Stimulated activated CD4-positive, alpha-beta T cell treated with anti-CD3 and anti-CD28 coated beads, Interleukin-4, amount 100 ng/mL, for 4 hours (primary cell): ENCODE data around the gene FAM53A.
A peak's percentile ranks its signal among the peaks of the same experiment; 100 is the strongest.

ENCODE experiments used
- DNase-seq, 2 experiments: peaks; one replicate each; pipeline ENCODE4 v3.0.0-alpha.2; 2020

FAM53A gene

GRCh38 chr4:1683736-1684505 lies at the start of gene FAM53A:
FAM53A (minus strand) TSS chr4:1684313; CDS start chr4:1668741, 15,572 bp downstream.
- peak; percentile 23 to 88 for DNase-seq

- DNase-seq: no peak
These were observed 48.8 kb upstream of the FAM53A start for GRCh38 chr4:1732911-1733310.

- DNase-seq: no peak
These were observed 47.1 kb upstream of the FAM53A start for GRCh38 chr4:1731180-1731579.

- DNase-seq: no peak
These were observed 46.5 kb upstream of the FAM53A start for GRCh38 chr4:1730532-1731135.

GRCh38 chr4:1728061-1728980 lies 44.2 kb upstream of the FAM53A start:
- DNase-seq: no peak

- no peak for DNase-seq
These were observed 43.3 kb upstream of the FAM53A start for GRCh38 chr4:1727117-1728031.

GRCh38 chr4:1726146-1726934 lies 42.2 kb upstream of the FAM53A start:
- peak; percentile 80 to 88 for DNase-seq

GRCh38 chr4:1725521-1725920 lies 41.4 kb upstream of the FAM53A start:
- no peak for DNase-seq

GRCh38 chr4:1723131-1723801 lies 39.2 kb upstream of the FAM53A start:
- peak; percentile 51 to 56 for DNase-seq

GRCh38 chr4:1722551-1723118 lies 38.5 kb upstream of the FAM53A start:
- no peak for DNase-seq

- DNase-seq: no peak
These were observed 37.8 kb upstream of the FAM53A start for GRCh38 chr4:1721666-1722550.

- peak; percentile 90 to 95 for DNase-seq
These were observed 37.0 kb upstream of the FAM53A start, which contains the start of the genes TACC3 and TMEM129 for GRCh38 chr4:1721003-1721665. TACC3 (plus strand) TSS chr4:1721521; CDS start chr4:1723422, 1,901 bp downstream. TMEM129 (minus strand) TSS chr4:1721323; CDS start chr4:1720837, 486 bp downstream.

GRCh38 chr4:1720163-1720983 lies 36.3 kb upstream of the FAM53A start:
- DNase-seq: peak; percentile 27 to 55

- DNase-seq: no peak
These were observed 34.2 kb upstream of the FAM53A start for GRCh38 chr4:1718095-1718850.

GRCh38 chr4:1717129-1718094 lies 33.3 kb upstream of the FAM53A start:
- no peak for DNase-seq
